H9 (cell line): Measurements from ENCODE around the gene DKK3. TPM values are rescaled to one million over a fixed set of nuclear protein-coding genes. Genes with fewer than 3 reads are reported as not detected.
A peak's percentile ranks its signal among the peaks of the same experiment; 100 is the strongest.

ENCODE experiments used
- DNase-seq: peaks from one replicate; pipeline ENCODE4 v3.0.0-alpha.2; 2017
- H2AFZ ChIP-seq: one replicate; pipeline ENCODE4 v1.6.1; 2013; ENCODE audit warnings: mild to moderate bottlenecking, low read length, control low read depth, moderate library complexity
- H2AK5ac ChIP-seq: 2 replicates; pipeline ENCODE4 v1.6.1; 2013; ENCODE audit warnings: low read length, control low read depth, mixed read lengths; ENCODE audit not compliant: insufficient read length
- H2BK120ac ChIP-seq: one replicate; pipeline ENCODE4 v1.6.1; 2013; ENCODE audit warnings: low read depth, mild to moderate bottlenecking, low read length, control low read depth, inconsistent platforms; ENCODE audit not compliant: poor library complexity, severe bottlenecking
- H2BK12ac ChIP-seq: 2 replicates; pipeline ENCODE4 v1.6.1; 2013; ENCODE audit warnings: low read length, control low read depth, mixed read lengths, low read depth; ENCODE audit not compliant: insufficient read length
- H2BK15ac ChIP-seq: 2 replicates; pipeline ENCODE4 v1.6.1; 2013; ENCODE audit warnings: low read depth, low read length, control low read depth
- H2BK20ac ChIP-seq: one replicate; pipeline ENCODE4 v1.6.1; 2013; ENCODE audit warnings: low read depth, mild to moderate bottlenecking, low read length, control low read depth, inconsistent platforms; ENCODE audit not compliant: poor library complexity, severe bottlenecking
- H2BK5ac ChIP-seq: 2 replicates; pipeline ENCODE4 v1.6.1; 2013; ENCODE audit warnings: low read length, control low read depth, mixed read lengths; ENCODE audit not compliant: insufficient read length
- H3K14ac ChIP-seq: 2 replicates; pipeline ENCODE4 v1.6.1; 2013; ENCODE audit warnings: low read length, control low read depth; ENCODE audit not compliant: insufficient read depth
- H3K18ac ChIP-seq: 2 replicates; pipeline ENCODE4 v1.6.1; 2013; ENCODE audit warnings: low read depth, mild to moderate bottlenecking, mixed read lengths, low read length, control low read depth; ENCODE audit not compliant: insufficient read length
- H3K23ac ChIP-seq: 2 replicates; pipeline ENCODE4 v1.6.1; 2013; ENCODE audit warnings: low read length, control low read depth, mixed read lengths, low read depth; ENCODE audit not compliant: insufficient read length
- H3K23me2 ChIP-seq: 2 replicates; pipeline ENCODE4 v1.6.1; 2013; ENCODE audit warnings: low read depth, mild to moderate bottlenecking, mixed read lengths, low read length, control low read depth; ENCODE audit not compliant: insufficient read length, poor library complexity, severe bottlenecking
- H3K27ac ChIP-seq: 2 replicates; pipeline ENCODE4 v1.5.1; 2013; ENCODE audit warnings: low read length, control low read depth, mixed read lengths, low read depth; ENCODE audit not compliant: insufficient read length
- H3K27me3 ChIP-seq: 2 replicates; pipeline ENCODE4 v1.6.1; 2013; ENCODE audit warnings: low read length, control low read depth, inconsistent platforms; ENCODE audit not compliant: insufficient read depth
- H3K4ac ChIP-seq: 2 replicates; pipeline ENCODE4 v1.6.1; 2013; ENCODE audit warnings: low read depth, mild to moderate bottlenecking, control low read depth, inconsistent platforms, low read length, moderate library complexity
- H3K4me1 ChIP-seq: 2 replicates; pipeline ENCODE4 v1.6.1; 2013; ENCODE audit warnings: low read length, control low read depth, inconsistent platforms; ENCODE audit not compliant: insufficient read depth
- H3K4me2 ChIP-seq: 2 replicates; pipeline ENCODE4 v1.6.1; 2013; ENCODE audit warnings: low read length, control low read depth, mixed read lengths; ENCODE audit not compliant: insufficient read length, insufficient read depth
- H3K56ac ChIP-seq: 2 replicates; pipeline ENCODE4 v1.6.1; 2013; ENCODE audit warnings: low read depth, mild to moderate bottlenecking, mixed read lengths, low read length, control low read depth; ENCODE audit not compliant: insufficient read length
- H3K79me1 ChIP-seq: 2 replicates; pipeline ENCODE4 v1.6.1; 2013; ENCODE audit warnings: low read depth, mild to moderate bottlenecking, moderate library complexity, low read length, control low read depth, inconsistent platforms; ENCODE audit not compliant: insufficient read depth, poor library complexity, severe bottlenecking
- H3K79me2 ChIP-seq: 2 replicates; pipeline ENCODE4 v1.6.1; 2013; ENCODE audit warnings: low read length, control low read depth, inconsistent platforms; ENCODE audit not compliant: insufficient read depth
- H3K9ac ChIP-seq: 2 replicates; pipeline ENCODE4 v1.6.1; 2013; ENCODE audit warnings: low read length, control low read depth, mixed read lengths; ENCODE audit not compliant: insufficient read length; ENCODE audit errors: extremely low read depth
- H3K9me3 ChIP-seq: one replicate; pipeline ENCODE4 v1.6.1; 2013; ENCODE audit warnings: low read depth, low read length, inconsistent platforms; ENCODE audit not compliant: control insufficient read depth
- H3T11ph ChIP-seq: one replicate; pipeline ENCODE4 v1.6.1; 2013; ENCODE audit warnings: mild to moderate bottlenecking, low read length, control low read depth, inconsistent platforms
- H4K20me1 ChIP-seq: one replicate; pipeline ENCODE4 v1.6.1; 2013; ENCODE audit not compliant: control insufficient read depth, insufficient read length, insufficient read depth
- H4K5ac ChIP-seq: 2 replicates; pipeline ENCODE4 v1.6.1; 2013; ENCODE audit warnings: low read depth, mild to moderate bottlenecking, mixed read lengths, low read length, control low read depth; ENCODE audit not compliant: insufficient read length
- H4K8ac ChIP-seq: replicated peaks from 2 replicates; pipeline ENCODE4 v1.6.1; 2013; ENCODE audit warnings: low read length, control low read depth, mixed read lengths, low read depth; ENCODE audit not compliant: insufficient read length
- H4K91ac ChIP-seq: 2 replicates; pipeline ENCODE4 v1.6.1; 2013; ENCODE audit warnings: low read depth, mild to moderate bottlenecking, moderate library complexity, mixed read lengths, low read length, control low read depth; ENCODE audit not compliant: insufficient read length
- H3K27ac Mint-ChIP-seq, 3 experiments: 2 replicates in 2 of 3; 3 replicates in 1 of 3; pipeline ENCODE4 v1.8.0; 2020 to 2021; ENCODE audit warnings: mixed read lengths in 3 of 3, mild to moderate bottlenecking in 1 of 3, moderate library complexity in 1 of 3
- H3K27me3 Mint-ChIP-seq: 2 replicates; pipeline ENCODE4 v1.8.0; 2021; ENCODE audit warnings: low read depth, mild to moderate bottlenecking, moderate library complexity, mixed read lengths
- H3K36me3 Mint-ChIP-seq, 3 experiments: 2 replicates in 2 of 3; 3 replicates in 1 of 3; pipeline ENCODE4 v1.8.0; 2020 to 2021; ENCODE audit warnings: low read depth in 3 of 3, mixed read lengths in 3 of 3; ENCODE audit not compliant: insufficient read depth in 1 of 3
- H3K4me1 Mint-ChIP-seq, 2 experiments: 2 replicates each; pipeline ENCODE4 v1.8.0; 2020; ENCODE audit warnings: mixed read lengths in 2 of 2
- H3K4me3 Mint-ChIP-seq, 2 experiments: 2 replicates in 1 of 2; 3 replicates in 1 of 2; pipeline ENCODE4 v1.8.0; 2020 to 2021; ENCODE audit warnings: mild to moderate bottlenecking in 2 of 2, mixed read lengths in 2 of 2, moderate library complexity in 1 of 2
- H3K9me3 Mint-ChIP-seq, 2 experiments: 2 replicates in 1 of 2; 3 replicates in 1 of 2; pipeline ENCODE4 v1.8.0; 2020; ENCODE audit warnings: mild to moderate bottlenecking in 2 of 2, mixed read lengths in 2 of 2, moderate library complexity in 1 of 2
- CTCF ChIP-seq: fragments of 200-600 bp; sonication (generic); conservative IDR thresholded peaks from 3 replicates; pipeline ENCODE4 v1.8.0; 2021; ENCODE audit warnings: antibody characterized with exemption, mild to moderate bottlenecking
- WGBS: extraction: QIAGEN DNeasy Blood & Tissue Kit; methylation state at CpG from one replicate; pipeline ENCODE4 v1.1.7; 2013; ENCODE audit warnings: missing lambda C conversion rate, low lambda C conversion rate, mixed read lengths; ENCODE audit not compliant: insufficient read length; ENCODE audit errors: extremely low coverage; 5-methylcytosine and 5-hydroxymethylcytosine counted together
- total RNA-seq: library from RNA; stranded (reverse); gene quantifications from 2 replicates; pipeline ENCODE4 v1.2.1, GENCODE V29; 2021

DKK3 gene
- total RNA-seq, 1 experiment from 2014 or later, result 17.1 TPM

GRCh38 chr11:11972730-11973341 lies 35.6 kb downstream of the DKK3 start:
- no peak overlapping the region for H3K56ac ChIP-seq
- H3K27me3 Mint-ChIP-seq, result no peaks in the 10 kb centered on the region; the same call in 1 of the 2 replicates
- TF ChIP-seq CTCF, result no peak
- H2BK15ac ChIP-seq, result no peak overlapping the region
- H2BK5ac ChIP-seq, result no peak overlapping the region
- no peak overlapping the region for H3T11ph ChIP-seq
- H3K79me2 ChIP-seq, result no peaks in the 10 kb centered on the region
- H4K5ac ChIP-seq, result no peak overlapping the region
- no peak overlapping the region for H4K8ac ChIP-seq
- no peaks in the 10 kb centered on the region; a peak in 2 of 7 replicates for H3K36me3 Mint-ChIP-seq
- no peak for DNase-seq
- H3K14ac ChIP-seq, result no peak overlapping the region
- no peak overlapping the region for H3K18ac ChIP-seq
- no peak overlapping the region for H3K4me2 ChIP-seq
- peak overlapping the region in 1 of 3 experiments; percentile 67; a peak in 1 of 7 replicates for H3K27ac Mint-ChIP-seq
- no peak overlapping the region for H3K4ac ChIP-seq
- H2BK12ac ChIP-seq, result no peak overlapping the region
- no peak overlapping the region for H2AK5ac ChIP-seq
- peaks cover 21% of the 10 kb centered on the region in 2 experiments for H3K4me1 Mint-ChIP-seq
- H3K27me3 ChIP-seq, result no peaks in the 10 kb centered on the region
- no peaks in the 10 kb centered on the region for H3K4me1 ChIP-seq
- no peaks in the 10 kb centered on the region for H3K9me3 Mint-ChIP-seq
- H2AFZ ChIP-seq, result no peak overlapping the region
- no peaks in the 10 kb centered on the region for H4K20me1 ChIP-seq
- H2BK120ac ChIP-seq, result no peak overlapping the region
- no peaks in the 10 kb centered on the region for H3K9me3 ChIP-seq
- no peak overlapping the region for H3K4me3 Mint-ChIP-seq
- no peak overlapping the region for H2BK20ac ChIP-seq
- no peak overlapping the region for H4K91ac ChIP-seq
- H3K23ac ChIP-seq, result no peak overlapping the region
- no peaks in the 10 kb centered on the region for H3K79me1 ChIP-seq
- H3K9ac ChIP-seq, result no peak overlapping the region
- H3K27ac ChIP-seq, result no peak overlapping the region
- WGBS, result no CpG with 5 or more reads among the region's 3 CpGs
- no peaks in the 10 kb centered on the region for H3K23me2 ChIP-seq
